Breast epithelium (tissue), 3 donors: ENCODE data around the gene PALM2AKAP2.

Experiments
- CTCF ChIP-seq, 3 donors: fragments of 450-650 bp; IDR thresholded peaks; one replicate each; pipeline ENCODE4 v1.5.1; 2016 to 2017; ENCODE audit warnings: antibody characterized with exemption in 3 of 3, mild to moderate bottlenecking in 3 of 3, moderate library complexity in 3 of 3
- POLR2A ChIP-seq: fragments of 450-650 bp; IDR thresholded peaks from one replicate; pipeline ENCODE4 v1.6.1; 2016; ENCODE audit warnings: antibody characterized with exemption, mild to moderate bottlenecking, moderate library complexity
- POLR2AphosphoS5 ChIP-seq, 3 donors: sonication (generic); formaldehyde crosslinking; IDR thresholded peaks; one replicate each; pipeline ENCODE4 v1.6.1; 2017; ENCODE audit warnings: antibody characterized with exemption in 3 of 3

- no peak for TF ChIP-seq CTCF (IDR thresholded peaks at IDR 0.05)
- no peak for TF ChIP-seq POLR2AphosphoS5 (IDR thresholded peaks at IDR 0.05)
- TF ChIP-seq POLR2A = no peak
Observed at GRCh38 chr9:109791003-109791677, 11.1 kb downstream of the PALM2AKAP2 start.
